HL-60 (cell line): Measurements from ENCODE around the gene EGFR.

Source experiments
- DNase-seq, 2 experiments: peaks; one replicate each; pipeline ENCODE4 v3.0.0-alpha.2; 2010 to 2020; ENCODE audit warnings: low read depth in 1 of 2, low spot score in 1 of 2
- H3K27ac ChIP-seq: fragments of 250-450 bp; sonication (Bioruptor Pico); replicated peaks from 2 replicates; pipeline ENCODE4 v1.5.1; 2020; ENCODE audit warnings: mild to moderate bottlenecking, moderate library complexity
- H3K27me3 ChIP-seq: fragments of 250-450 bp; sonication (Bioruptor Pico); 2 replicates; pipeline ENCODE4 v1.5.1; 2021; ENCODE audit warnings: mild to moderate bottlenecking, moderate library complexity; ENCODE audit not compliant: insufficient read depth, poor library complexity, severe bottlenecking
- H3K4me3 ChIP-seq: replicated peaks from 2 replicates; pipeline ENCODE4 v1.5.1; 2011; ENCODE audit warnings: mild to moderate bottlenecking, control low read depth, low read length; ENCODE audit not compliant: insufficient read depth
- CTCF ChIP-seq: IDR thresholded peaks from one replicate; pipeline ENCODE4 v1.5.1; 2011; ENCODE audit warnings: low read length, control low read depth, inconsistent platforms; ENCODE audit not compliant: insufficient read depth
- GABPA ChIP-seq: IDR thresholded peaks from 2 replicates; pipeline ENCODE4 v1.6.1; 2012; ENCODE audit warnings: low read depth
- POLR2AphosphoS5 ChIP-seq: IDR thresholded peaks from 2 replicates; pipeline ENCODE4 v1.6.1; 2012; ENCODE audit warnings: low read depth
- REST ChIP-seq: IDR thresholded peaks from 2 replicates; pipeline ENCODE4 v1.6.1; 2012; ENCODE audit warnings: low read depth; ENCODE audit not compliant: insufficient replicate concordance
- SPI1 ChIP-seq: IDR thresholded peaks from 2 replicates; pipeline ENCODE4 v1.6.1; 2012; ENCODE audit warnings: low read depth, mild to moderate bottlenecking, borderline replicate concordance

Gene EGFR

DNA sequence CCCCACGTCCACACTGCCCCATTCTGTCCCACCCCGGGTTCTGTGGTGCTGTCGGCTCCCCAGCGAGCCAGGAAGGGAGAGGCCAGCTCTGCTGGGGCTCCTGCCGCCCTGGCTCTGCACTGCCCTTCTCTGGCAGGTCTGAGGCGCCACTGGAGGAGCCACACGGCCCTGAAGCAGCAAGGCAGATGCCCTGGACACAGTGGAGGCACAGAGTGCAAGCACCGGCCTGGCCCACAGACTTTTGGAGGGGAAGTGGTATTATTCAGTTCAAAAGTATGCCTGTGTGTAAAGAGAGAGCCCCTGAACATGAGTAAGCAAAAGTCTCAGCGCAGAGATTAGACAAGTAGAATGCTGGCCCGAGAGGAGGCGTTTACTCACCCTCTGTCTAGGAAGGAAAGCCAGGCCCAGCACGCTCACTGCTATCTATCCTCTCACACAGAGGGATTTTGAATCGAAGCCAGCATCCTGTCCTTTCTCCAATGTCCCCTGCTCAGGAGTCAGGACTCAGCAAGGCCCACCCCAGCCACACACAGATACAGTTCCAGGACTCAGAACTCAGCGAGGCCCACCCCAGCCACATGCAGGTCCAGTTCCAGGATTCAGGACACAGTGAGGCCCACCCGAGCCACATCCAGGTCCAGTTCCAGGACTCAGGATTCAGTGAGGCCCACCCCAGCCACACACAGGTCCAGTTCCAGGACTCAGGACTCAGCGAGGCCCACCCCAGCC lies 115.0 kb downstream of the EGFR start:
- DNase-seq: no peak
- TF ChIP-seq CTCF (no peak), SPI1 (no peak), REST (no peak), GABPA (no peak), POLR2AphosphoS5 (no peak)
- Histone ChIP-seq H3K4me3 (no peak overlapping the region), H3K27ac (no peak overlapping the region), H3K27me3 (no peaks in the 10 kb centered on the region)

DNA sequence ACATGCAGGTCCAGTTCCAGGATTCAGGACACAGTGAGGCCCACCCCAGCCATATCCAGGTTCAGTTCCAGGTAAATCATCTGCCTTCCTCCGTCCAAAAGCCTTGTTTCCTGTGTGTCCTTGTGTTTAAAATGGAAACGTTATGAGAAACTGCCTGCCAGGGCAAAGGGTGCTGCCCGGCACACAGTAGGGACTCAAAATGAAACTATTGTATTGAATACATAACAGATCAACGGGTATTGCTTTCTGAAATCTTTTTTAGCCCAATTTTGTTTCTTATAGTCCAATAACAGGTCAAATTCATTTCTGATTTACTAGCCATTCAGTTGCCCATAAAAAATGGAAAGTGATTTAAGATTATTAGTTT lies 115.5 kb downstream of the EGFR start:
- DNase-seq: no peak
- H3K27me3 ChIP-seq: no peaks in the 10 kb centered on the region
- H3K27ac ChIP-seq: no peak overlapping the region
- no peak overlapping the region for H3K4me3 ChIP-seq
- TF ChIP-seq GABPA (no peak), POLR2AphosphoS5 (no peak), REST (no peak), SPI1 (no peak), CTCF (no peak)

- no peak for DNase-seq
- no peaks in the 10 kb centered on the region for H3K27me3 ChIP-seq
- H3K27ac ChIP-seq: no peak overlapping the region
- TF ChIP-seq CTCF: no peak
- no peak for TF ChIP-seq SPI1
- TF ChIP-seq GABPA: no peak
- no peak for TF ChIP-seq REST
- no peak for TF ChIP-seq POLR2AphosphoS5
- H3K4me3 ChIP-seq: no peak overlapping the region
These were observed 116.0 kb downstream of the EGFR start for GRCh38 chr7:55134786-55135185.
